GM04503 (cell line): ENCODE data around the gene EYA4.

Experiments
- DNase-seq: peaks from one replicate; pipeline ENCODE4 v3.0.0-alpha.2; 2012; ENCODE audit warnings: low read depth

EYA4 gene

GRCh38 chr6:133289733-133290306, 48.7 kb downstream of the EYA4 start:
- DNase-seq: no peak

DNA sequence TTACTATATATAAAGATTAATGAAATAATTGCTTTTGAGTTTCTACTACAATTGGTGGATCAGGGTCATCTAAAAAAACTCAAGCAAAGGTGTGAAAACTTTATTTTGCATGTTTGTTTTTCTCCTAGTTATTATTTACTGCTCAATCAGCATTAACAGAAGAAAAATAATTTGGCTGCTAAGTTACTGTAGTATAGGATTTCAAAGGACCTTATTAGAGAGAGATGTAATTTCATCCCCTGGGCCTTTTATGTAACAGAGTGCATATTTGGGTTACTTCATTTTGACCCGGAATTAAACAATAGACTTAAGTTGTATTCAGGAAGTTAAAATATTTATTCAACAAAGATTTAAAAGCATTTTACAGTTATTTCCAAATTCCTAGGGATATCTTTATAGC, 49.8 kb downstream of the EYA4 start:
- DNase-seq: no peak

DNA sequence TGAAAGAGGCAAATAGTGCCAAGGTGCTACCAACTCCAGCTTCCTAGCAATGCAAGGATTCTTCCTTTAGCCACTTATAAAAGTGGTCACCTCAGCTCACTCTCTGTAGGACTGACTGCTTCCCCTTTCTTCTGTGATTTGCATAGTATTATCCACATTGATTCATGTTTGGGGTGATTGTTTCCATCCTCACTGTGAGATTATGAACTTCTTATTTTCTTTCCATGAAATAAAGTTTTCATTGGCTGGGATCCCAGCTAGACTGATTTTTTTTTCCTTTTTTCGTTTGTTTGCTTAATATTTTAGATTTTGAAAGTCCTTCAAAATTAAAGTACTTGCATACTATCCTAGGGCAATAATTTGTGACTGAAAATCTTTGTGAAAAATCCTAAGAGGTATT, 50.5 kb downstream of the EYA4 start:
- DNase-seq: no peak

GRCh38 chr6:133297657-133298056, 56.5 kb downstream of the EYA4 start:
- DNase-seq: no peak

DNA sequence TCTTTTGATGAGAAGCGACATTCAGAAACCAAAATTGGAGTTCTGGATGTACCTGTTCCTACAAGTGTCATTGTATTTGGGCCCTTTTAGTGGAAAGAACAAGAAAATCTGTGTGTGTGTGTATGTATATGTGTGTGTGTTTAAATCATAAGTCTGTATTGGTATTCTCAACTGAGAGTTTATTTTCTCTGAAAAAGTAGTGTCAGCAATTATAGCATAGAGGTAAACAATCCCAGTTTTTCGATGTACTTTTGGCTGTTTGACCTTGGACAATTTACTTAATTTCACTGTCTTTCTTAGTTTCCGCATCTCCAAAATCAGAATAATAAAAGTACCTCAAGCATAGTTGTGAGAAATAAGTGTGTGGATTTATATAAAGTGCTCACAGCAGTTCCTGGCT, 57.2 kb downstream of the EYA4 start:
- DNase-seq: no peak

DNA sequence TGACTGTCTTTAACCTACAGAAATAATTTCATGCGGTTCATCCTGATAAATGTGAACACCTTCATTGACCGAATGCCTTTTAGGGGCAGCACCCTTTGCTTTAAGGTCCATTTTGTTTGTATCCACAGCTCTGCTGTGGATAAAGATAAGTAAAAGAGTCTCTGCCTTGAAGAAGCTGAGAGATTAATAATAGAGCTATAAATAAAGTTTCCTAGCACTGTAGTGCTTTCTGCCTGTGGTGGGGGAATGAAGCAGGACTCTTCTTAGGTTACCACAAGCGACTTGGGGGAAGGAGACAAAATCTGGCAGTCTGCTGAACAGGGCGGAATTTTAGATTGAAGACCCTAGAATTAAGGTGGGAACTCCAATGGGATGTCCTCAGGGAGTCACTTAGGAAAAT, 57.6 kb downstream of the EYA4 start:
- no peak for DNase-seq

GRCh38 chr6:133300896-133301295, 59.7 kb downstream of the EYA4 start:
- no peak for DNase-seq

- no peak for DNase-seq
Observed at GRCh38 chr6:133301835-133302234, 60.7 kb downstream of the EYA4 start.

GRCh38 chr6:133306931-133307330, 65.8 kb downstream of the EYA4 start:
- no peak for DNase-seq

- DNase-seq: no peak
Observed at GRCh38 chr6:133309579-133309978, 68.4 kb downstream of the EYA4 start.

GRCh38 chr6:133312006-133312405, 70.8 kb downstream of the EYA4 start:
- DNase-seq: no peak

GRCh38 chr6:133313068-133313467, 71.9 kb downstream of the EYA4 start:
- no peak for DNase-seq

- no peak for DNase-seq
Observed at GRCh38 chr6:133314947-133315346, 73.8 kb downstream of the EYA4 start.

- no peak for DNase-seq
Observed at GRCh38 chr6:133315811-133316210, 74.7 kb downstream of the EYA4 start.

DNA sequence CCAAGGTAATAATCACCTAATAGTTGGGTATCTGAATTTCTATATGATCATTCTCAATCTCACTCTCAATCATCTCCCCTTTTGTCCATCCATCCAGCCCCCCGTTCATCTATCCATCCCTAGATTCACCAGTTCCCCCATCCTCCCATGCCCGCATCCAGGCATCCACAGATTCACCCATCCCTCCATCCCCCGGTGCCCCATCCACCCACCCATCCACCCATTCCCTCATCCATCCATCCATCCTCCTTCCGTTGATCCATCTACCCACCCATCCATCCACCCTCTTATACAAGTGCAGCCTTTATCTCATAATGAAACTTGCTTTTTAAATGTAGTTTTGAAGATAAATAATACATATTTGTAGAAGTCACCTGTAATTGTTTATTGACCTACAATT, 76.5 kb downstream of the EYA4 start:
- DNase-seq: no peak

DNA sequence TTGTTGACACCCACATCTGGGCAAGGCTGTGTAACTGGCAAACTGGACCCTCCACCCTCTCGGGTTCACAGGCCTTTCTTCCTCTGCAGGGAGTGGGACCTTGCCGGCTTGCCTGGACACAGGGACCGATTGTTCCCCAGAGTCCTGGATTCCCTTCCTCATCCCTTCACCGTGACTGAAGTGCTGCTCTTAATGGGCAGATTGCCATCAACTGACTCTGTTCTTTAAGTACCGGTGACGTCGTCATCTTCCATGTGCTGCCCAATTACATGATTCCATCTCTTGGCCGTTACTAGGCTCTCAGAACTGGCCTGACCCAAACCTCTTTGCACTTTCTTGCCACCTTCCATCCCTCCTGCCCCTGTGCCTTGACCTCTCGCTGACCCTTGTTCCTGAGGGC, 85.4 kb downstream of the EYA4 start:
- no peak for DNase-seq

- no peak for DNase-seq
Observed at GRCh38 chr6:133333852-133334251, 92.7 kb downstream of the EYA4 start.

DNA sequence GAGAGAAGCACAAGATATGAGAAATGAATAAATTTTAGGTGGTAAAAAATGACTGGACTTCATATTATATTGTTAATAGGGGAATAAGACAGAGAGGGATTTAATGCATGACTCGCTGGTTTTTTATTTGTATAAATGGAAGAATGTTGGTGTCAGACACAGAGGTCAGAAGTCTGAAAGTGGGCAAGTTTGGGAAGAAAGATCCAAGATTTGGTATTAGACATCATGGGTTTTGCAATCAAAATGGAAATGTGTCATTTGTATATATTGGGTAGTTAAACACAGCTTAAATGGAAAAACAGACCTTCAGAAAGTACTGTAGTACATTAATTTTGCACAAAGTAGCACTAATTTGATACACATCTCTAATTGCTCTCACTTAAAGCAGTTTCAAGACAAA, 96.2 kb downstream of the EYA4 start:
- no peak for DNase-seq

GRCh38 chr6:133339543-133340384, 98.6 kb downstream of the EYA4 start:
- no peak for DNase-seq

GRCh38 chr6:133340557-133340956, 99.4 kb downstream of the EYA4 start:
- no peak for DNase-seq

- DNase-seq: no peak
Observed at GRCh38 chr6:133341607-133342158, 100.5 kb downstream of the EYA4 start.

- DNase-seq: no peak
Observed at GRCh38 chr6:133343220-133343619, 102.1 kb downstream of the EYA4 start.

GRCh38 chr6:133348846-133349245, 107.7 kb downstream of the EYA4 start:
- no peak for DNase-seq

DNA sequence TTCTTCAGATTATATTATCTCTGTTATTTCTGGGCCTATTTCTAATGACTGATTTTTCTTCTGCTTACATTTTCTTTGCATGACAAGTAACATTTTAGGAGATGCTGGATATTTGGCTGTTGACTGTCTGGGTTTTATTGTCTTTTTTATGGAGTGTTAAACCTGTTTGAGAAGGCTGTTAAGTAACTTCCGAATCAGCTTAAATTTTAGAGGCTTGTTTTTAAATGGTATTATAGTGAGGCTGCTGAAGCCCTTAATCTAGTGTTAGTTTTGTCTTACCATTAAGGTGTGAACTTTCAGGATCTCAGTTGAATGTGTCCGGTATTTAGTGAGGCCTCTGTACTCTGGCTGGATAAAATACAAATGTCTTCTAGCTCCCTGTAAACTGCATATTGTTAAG, 109.8 kb downstream of the EYA4 start:
- no peak for DNase-seq
